ENCODE measurements around the gene CYB5B. TPM values are rescaled to one million over a fixed set of nuclear protein-coding genes. Genes with fewer than 3 reads are reported as not detected.
"Not testable (repeated sequence)": the region's sequence is repeated elsewhere in the genome, so short reads cannot be mapped to it uniquely, and the experiment has no call there.

The CYB5B gene
- polyA plus RNA-seq, 1 experiment, result 134 TPM

DNA sequence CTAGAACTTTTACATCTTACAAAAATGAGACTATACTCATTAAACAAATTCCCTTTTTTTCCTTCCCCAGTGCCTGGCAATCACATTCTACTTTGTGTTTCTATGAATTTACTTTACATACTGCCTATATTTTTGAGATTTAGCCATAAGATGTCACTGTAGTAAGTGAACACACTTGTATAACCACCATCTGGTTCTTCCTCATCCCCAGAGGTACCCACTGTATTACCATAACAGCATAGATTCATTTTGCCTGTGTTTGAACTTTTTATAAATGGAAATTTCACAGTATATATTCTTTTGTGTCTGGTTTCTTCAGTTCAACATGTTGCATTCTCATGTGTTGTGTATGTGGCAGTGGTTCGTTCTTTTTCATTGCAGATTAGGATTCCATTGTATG, 15.8 kb downstream of the CYB5B start:
- no peak for DNase-seq (ENCODE audit: low read depth)
- POLR2A ChIA-PET, result no interaction called here
- 0 out of 2 replicates have a peak, but pooled peaks cover 1% of the 10 kb centered on the region for H3K36me3 ChIP-seq (ENCODE audit: control insufficient read depth, insufficient read depth, low read length)
- no peaks in the 10 kb centered on the region for H3K27me3 ChIP-seq (ENCODE audit: control insufficient read depth, insufficient read depth, low read length)
- CTCF ChIA-PET, result interaction anchor here (0.6 to 1.2 kb wide), 3 partner anchors 12 to 116 kb away, joined by 3 to 4 read pairs (median 3); no protein-coding TSS in a partner anchor
- TF ChIP-seq, protein P1, sequence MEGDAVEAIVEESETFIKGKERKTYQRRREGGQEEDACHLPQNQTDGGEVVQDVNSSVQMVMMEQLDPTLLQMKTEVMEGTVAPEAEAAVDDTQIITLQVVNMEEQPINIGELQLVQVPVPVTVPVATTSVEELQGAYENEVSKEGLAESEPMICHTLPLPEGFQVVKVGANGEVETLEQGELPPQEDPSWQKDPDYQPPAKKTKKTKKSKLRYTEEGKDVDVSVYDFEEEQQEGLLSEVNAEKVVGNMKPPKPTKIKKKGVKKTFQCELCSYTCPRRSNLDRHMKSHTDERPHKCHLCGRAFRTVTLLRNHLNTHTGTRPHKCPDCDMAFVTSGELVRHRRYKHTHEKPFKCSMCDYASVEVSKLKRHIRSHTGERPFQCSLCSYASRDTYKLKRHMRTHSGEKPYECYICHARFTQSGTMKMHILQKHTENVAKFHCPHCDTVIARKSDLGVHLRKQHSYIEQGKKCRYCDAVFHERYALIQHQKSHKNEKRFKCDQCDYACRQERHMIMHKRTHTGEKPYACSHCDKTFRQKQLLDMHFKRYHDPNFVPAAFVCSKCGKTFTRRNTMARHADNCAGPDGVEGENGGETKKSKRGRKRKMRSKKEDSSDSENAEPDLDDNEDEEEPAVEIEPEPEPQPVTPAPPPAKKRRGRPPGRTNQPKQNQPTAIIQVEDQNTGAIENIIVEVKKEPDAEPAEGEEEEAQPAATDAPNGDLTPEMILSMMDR (IDR thresholded peaks at IDR 0.05; ENCODE audit: insufficient read depth, low read depth, low read length), result no peak
- no peak overlapping the region for H3K4me3 ChIP-seq (ENCODE audit: low read depth, low read length)

GRCh38 chr16:69441030-69441429, 16.6 kb downstream of the CYB5B start:
- POLR2A ChIA-PET; H3K27me3 ChIP-seq (ENCODE audit: control insufficient read depth, insufficient read depth, low read length); H3K36me3 ChIP-seq (ENCODE audit: control insufficient read depth, insufficient read depth, low read length); DNase-seq (ENCODE audit: low read depth); H3K4me3 ChIP-seq (ENCODE audit: low read depth, low read length); CTCF ChIA-PET: not testable (repeated sequence)

- H3K4me3 ChIP-seq (ENCODE audit: low read depth, low read length), result peak overlapping the region; percentile 21
- H3K36me3 ChIP-seq (ENCODE audit: control insufficient read depth, insufficient read depth, low read length), result peaks cover 3% of the 10 kb centered on the region; the same call in 1 of the 2 replicates
- no peak for DNase-seq (ENCODE audit: low read depth)
- ChIA-PET POLR2A (no interaction called here), CTCF (interaction anchor here (1.4 to 1.5 kb wide), 2 partner anchors 37 to 44 kb away, joined by 3 read pairs; no protein-coding TSS in a partner anchor)
- no peaks in the 10 kb centered on the region for H3K27me3 ChIP-seq (ENCODE audit: control insufficient read depth, insufficient read depth, low read length)
- TF ChIP-seq, protein P1 (IDR thresholded peaks at IDR 0.05; ENCODE audit: insufficient read depth, low read depth, low read length), result no peak
Observed at GRCh38 chr16:69443927-69444631, 19.7 kb downstream of the CYB5B start.

DNA sequence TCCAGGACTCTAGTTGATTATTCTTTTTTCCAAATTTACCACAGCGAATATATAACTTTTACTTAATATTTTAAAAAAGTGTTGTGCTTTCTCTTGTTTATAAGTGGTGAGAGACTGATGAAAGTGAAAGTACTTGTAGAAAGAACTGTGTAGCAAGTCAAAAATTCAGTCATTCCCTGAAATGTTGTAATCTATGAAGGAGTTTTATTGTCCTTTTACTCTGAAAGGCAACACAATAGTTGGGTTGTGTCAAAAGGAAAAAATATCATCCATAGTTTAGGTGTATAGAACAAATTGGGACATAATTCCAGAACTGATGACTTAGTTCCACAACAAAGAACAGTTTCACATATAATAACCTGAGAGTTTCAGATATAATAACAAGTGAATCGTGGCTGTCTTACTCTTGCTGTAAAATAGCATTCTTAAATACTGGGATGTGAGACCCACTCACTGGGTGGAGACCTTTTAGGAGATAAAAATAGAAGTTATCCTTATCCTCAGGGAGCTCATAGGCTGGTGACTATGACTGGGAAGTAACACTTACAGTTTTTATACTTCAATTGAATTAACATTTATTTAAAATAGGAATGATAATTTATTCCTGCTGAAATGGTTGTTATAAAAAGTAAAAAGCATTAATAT, 20.6 kb downstream of the CYB5B start:
- no peaks in the 10 kb centered on the region for H3K27me3 ChIP-seq (ENCODE audit: control insufficient read depth, insufficient read depth, low read length)
- ChIA-PET POLR2A (no interaction called here), CTCF (interaction anchor here (1.9 kb wide), 1 partner anchor 48 kb away, joined by 8 read pairs; no protein-coding TSS in a partner anchor)
- H3K36me3 ChIP-seq (ENCODE audit: control insufficient read depth, insufficient read depth, low read length), result peaks cover 3% of the 10 kb centered on the region
- DNase-seq (ENCODE audit: low read depth), result no peak
- H3K4me3 ChIP-seq (ENCODE audit: low read depth, low read length), result peak overlapping the region; percentile 1
- TF ChIP-seq, protein P1 (IDR thresholded peaks at IDR 0.05; ENCODE audit: insufficient read depth, low read depth, low read length), result no peak

DNA sequence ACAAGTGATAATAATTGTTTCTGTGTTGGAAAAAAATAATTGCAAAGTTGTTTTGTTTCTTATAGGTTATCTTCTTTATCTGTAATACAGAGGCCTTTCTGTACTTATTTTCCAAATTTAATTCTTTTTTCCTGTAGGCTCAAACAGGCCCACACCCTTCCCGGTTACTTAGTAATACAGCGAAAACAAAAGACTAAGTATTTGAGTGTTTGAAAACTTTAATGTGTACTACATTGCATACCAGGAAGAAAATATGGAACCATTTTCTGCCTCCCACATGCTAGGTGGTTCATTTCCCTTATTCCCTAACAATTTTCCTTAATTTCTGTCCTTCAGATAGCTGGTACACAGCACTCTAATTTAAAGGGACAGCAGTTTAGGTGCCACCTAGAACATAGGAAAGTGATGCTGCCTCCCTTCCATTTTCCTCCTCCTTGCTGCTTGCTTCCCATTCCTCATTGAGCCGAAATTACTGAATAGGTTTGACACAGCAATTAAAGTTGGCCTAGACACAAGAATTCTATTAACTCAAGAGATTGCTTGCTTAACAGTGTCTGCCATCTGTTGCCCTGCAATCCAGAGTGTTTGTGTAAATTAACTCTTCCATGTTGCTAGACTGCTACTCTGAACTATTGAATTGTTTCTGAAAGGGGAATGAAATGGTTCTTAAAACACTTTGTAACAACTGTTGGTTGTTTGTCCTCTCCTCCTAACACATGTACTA, 24.2 kb downstream of the CYB5B start:
- peaks cover 3% of the 10 kb centered on the region for H3K36me3 ChIP-seq (ENCODE audit: control insufficient read depth, insufficient read depth, low read length)
- H3K27me3 ChIP-seq (ENCODE audit: control insufficient read depth, insufficient read depth, low read length), result no peaks in the 10 kb centered on the region
- ChIA-PET POLR2A (interaction anchor here (0.7 kb wide), 2 partner anchors 17 to 162 kb away, joined by 4 to 6 read pairs; no protein-coding TSS in a partner anchor), CTCF (interaction anchor here (1.3 to 2.6 kb wide), 2 partner anchors 10 to 51 kb away, joined by 3 to 7 read pairs; no protein-coding TSS in a partner anchor)
- no peak overlapping the region for H3K4me3 ChIP-seq (ENCODE audit: low read depth, low read length)
- TF ChIP-seq, protein P1 (IDR thresholded peaks at IDR 0.05; ENCODE audit: insufficient read depth, low read depth, low read length), result no peak
- no peak for DNase-seq (ENCODE audit: low read depth)

All from BJ (cell line).